ENCODE data around the gene CPD. TPM values are rescaled to one million over a fixed set of nuclear protein-coding genes. Genes with fewer than 3 reads are reported as not detected.
A peak's percentile ranks its signal among the peaks of the same experiment; 100 is the strongest.
"Not testable (repeated sequence)": the region's sequence is repeated elsewhere in the genome, so short reads cannot be mapped to it uniquely, and the experiment has no call there.

The CPD gene
- total RNA-seq, 1 donor from 2014 or later, result 68.9 TPM

DNA sequence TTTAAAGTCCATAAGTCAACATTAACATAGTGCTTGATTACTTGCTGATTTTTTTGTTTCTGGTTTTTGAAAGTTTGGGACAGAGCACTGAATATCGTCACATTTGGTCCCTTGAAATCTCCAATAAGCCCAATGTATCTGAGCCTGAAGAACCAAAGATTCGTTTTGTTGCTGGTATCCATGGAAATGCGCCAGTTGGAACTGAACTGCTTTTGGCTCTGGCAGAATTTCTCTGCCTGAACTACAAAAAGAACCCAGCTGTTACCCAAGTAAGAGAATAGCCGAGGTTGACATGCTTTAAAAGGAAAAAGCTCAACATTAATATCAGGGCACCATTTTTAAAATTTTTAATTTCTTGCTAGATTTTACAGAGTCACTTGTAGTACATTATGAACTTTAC, 70.8 kb downstream of the CPD start:
- TF ChIP-seq, protein P1, sequence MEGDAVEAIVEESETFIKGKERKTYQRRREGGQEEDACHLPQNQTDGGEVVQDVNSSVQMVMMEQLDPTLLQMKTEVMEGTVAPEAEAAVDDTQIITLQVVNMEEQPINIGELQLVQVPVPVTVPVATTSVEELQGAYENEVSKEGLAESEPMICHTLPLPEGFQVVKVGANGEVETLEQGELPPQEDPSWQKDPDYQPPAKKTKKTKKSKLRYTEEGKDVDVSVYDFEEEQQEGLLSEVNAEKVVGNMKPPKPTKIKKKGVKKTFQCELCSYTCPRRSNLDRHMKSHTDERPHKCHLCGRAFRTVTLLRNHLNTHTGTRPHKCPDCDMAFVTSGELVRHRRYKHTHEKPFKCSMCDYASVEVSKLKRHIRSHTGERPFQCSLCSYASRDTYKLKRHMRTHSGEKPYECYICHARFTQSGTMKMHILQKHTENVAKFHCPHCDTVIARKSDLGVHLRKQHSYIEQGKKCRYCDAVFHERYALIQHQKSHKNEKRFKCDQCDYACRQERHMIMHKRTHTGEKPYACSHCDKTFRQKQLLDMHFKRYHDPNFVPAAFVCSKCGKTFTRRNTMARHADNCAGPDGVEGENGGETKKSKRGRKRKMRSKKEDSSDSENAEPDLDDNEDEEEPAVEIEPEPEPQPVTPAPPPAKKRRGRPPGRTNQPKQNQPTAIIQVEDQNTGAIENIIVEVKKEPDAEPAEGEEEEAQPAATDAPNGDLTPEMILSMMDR (IDR thresholded peaks at IDR 0.05), result no peak
- no peak for DNase-seq
- H3K36me3 ChIP-seq, result peaks cover 65% of the 10 kb centered on the region

DNA sequence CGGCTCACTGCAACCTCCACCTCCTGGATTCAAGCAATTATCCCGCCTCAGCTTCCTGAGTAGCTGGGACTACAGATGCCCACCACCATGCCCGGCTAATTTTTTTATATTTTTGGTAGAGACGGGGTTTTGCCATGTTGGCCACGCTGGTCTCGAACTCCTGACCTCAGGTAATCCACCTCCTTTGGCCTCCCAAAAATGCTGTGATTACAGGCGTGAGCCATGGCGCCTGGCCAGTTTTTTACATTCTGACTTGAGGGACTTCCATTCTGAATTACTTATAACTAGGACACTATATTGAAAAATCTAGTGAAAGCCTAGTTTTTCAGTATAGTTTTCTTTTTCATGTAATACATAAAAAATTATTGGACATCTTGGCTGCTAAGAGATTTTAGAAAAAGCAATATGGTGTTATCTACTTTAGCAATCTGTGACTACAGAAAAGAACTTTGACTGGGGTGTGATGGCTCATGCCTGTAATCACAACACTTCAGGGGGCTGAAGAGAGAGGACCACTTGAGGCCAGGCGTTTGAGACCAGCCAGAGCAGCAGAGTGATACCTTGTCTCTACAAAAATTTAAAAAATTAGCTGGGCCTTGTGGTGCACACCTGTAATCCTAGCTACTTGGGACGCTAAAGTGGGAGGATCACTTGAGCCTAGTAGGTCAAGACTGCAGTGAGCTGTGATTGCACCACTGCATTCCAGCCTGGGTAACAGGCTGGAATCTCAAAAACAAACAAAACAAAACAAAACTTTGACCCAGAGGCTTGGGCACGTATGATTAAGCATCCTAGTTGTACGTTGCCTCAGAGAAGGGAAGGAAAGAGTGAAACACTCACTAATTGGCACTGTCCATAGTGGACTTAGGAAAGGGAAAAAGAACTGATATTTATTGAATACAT, 71.6 kb downstream of the CPD start:
- Histone ChIP-seq H3K27ac (no peak overlapping the region), H3K27me3 (ENCODE audit: low read depth) (no peaks in the 10 kb centered on the region), H3K36me3 (peaks cover 66% of the 10 kb centered on the region), H3K4me1 (no peaks in the 10 kb centered on the region), H3K4me3 (no peak overlapping the region), H3K9me3 (no peaks in the 10 kb centered on the region)
- TF ChIP-seq, protein P1 (IDR thresholded peaks at IDR 0.05), result no peak
- no peak for DNase-seq
- ATAC-seq, result peak; percentile 12 to 42
- intact Hi-C loops (cut with DNase I), result no loop called here

More for the DNA sequence above, 70.8 kb downstream of the CPD start:
- Histone ChIP-seq H3K4me1 (no peaks in the 10 kb centered on the region), H3K9me3 (no peaks in the 10 kb centered on the region), H3K27me3 (ENCODE audit: low read depth) (no peaks in the 10 kb centered on the region), H3K27ac (no peak overlapping the region), H3K4me3 (no peak overlapping the region)
- intact Hi-C loops (cut with DNase I), result no loop called here
- ATAC-seq, result no peak

DNA sequence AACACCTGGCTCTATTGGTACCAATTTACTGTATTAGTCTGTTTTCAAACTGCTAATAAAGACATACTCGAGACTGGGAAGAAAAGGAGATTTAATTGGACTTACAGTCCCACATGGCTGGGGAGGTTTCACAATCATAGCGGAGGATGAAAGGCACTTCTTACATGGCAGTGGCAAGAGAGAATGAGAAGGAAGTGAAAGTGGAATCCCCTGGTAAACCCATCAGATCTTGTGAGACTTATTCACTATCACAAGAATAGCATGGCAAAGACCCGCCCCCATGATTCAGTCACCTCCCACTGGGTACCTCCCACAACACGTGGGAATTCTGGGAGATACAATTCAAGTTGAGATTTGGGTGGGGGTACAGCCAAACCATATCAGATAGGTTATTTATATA, 75.9 kb downstream of the CPD start:
- Histone ChIP-seq H3K4me3 (no peak overlapping the region), H3K9me3 (no peaks in the 10 kb centered on the region), H3K4me1 (no peaks in the 10 kb centered on the region), H3K27me3 (ENCODE audit: low read depth) (no peaks in the 10 kb centered on the region), H3K27ac (no peak overlapping the region), H3K36me3 (peaks cover 81% of the 10 kb centered on the region)
- no peak for ATAC-seq
- intact Hi-C loops (cut with DNase I), result no loop called here
- TF ChIP-seq, protein P1 (IDR thresholded peaks at IDR 0.05), result no peak
- DNase-seq, result no peak

DNA sequence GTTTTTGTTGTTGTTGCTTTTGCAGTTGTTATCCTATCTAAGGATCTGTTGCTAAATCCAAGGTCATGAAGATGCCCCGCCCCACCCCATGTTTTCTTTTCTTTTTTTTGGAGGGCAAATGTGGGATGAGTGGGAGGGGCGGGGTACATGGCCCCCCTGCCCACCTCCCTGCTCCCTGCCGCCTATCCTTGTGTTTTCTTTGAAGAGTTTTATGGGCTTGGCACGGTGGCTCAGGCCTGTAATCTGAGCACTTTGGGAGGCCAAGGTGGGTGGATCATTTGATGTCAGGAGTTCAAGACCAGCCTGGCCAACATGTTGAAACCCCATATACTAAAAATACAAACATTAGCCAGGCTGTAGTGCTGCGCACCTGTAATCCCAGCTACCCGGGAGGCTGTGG, 79.6 kb downstream of the CPD start:
- no peak for ATAC-seq
- H3K27me3 ChIP-seq (ENCODE audit: low read depth), result no peaks in the 10 kb centered on the region
- H3K4me1 ChIP-seq, result no peaks in the 10 kb centered on the region
- H3K4me3 ChIP-seq, result no peak overlapping the region
- DNase-seq, result no peak
- H3K36me3 ChIP-seq, result peaks cover 73% of the 10 kb centered on the region
- intact Hi-C loops (cut with DNase I), result no loop called here
- H3K9me3 ChIP-seq, result no peaks in the 10 kb centered on the region
- no peak overlapping the region for H3K27ac ChIP-seq
- TF ChIP-seq, protein P1 (IDR thresholded peaks at IDR 0.05), result no peak

DNA sequence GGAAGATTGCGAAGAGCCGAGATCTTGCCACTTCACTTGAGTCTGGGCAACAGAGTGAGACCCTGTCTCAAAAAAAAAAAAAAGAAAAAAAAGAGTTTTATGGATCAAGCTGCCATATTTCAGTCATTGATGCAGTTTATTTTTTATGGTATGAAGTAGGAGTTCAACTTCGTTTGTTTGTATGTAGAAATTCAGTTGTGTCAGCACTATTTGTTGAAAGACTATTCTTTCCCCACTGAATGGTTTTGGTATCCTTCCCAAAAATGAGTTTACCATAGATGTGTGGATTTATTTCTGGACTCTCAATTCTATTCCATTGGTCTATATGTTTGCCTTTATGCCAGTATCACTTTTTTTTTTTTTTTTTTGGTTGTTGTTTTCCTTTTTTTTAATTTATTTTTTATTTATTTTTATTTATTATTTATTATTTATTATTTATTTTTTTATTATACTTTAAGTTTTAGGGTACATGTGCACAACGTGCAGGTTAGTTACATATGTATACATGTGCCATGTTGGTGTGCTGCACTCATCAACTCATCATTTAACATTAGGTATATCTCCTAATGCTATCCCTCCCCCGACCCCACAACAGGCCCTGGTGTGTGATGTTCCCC, 80.2 kb downstream of the CPD start:
- H3K27me3 ChIP-seq (ENCODE audit: low read depth); H3K9me3 ChIP-seq; DNase-seq; H3K4me3 ChIP-seq; ATAC-seq; H3K27ac ChIP-seq; H3K4me1 ChIP-seq; intact Hi-C loops (cut with DNase I): not testable (repeated sequence)
- peaks cover 73% of the 10 kb centered on the region for H3K36me3 ChIP-seq

DNA sequence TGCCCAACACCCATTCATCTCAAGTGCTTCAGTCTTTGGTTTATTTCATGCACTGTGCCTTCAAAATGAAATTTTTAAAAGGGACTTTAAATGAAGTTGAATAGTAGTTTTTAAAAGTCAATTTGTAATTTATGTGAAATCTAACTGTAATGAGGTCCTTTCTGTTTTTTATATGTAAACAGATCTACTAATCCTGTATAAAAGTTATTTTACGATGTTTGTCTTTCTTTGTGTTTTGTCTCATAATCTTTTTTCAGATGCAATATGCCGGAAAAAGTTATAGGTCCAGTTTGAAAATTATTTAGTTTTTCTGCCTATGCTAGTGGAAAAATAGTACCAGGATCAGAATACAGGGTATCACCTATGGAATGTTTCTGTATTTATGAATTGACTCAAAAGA, 89.7 kb downstream of the CPD start:
- TF ChIP-seq, protein P1 (IDR thresholded peaks at IDR 0.05), result no peak
- H3K9me3 ChIP-seq, result no peaks in the 10 kb centered on the region
- peaks cover 36% of the 10 kb centered on the region for H3K36me3 ChIP-seq
- no peak overlapping the region for H3K4me3 ChIP-seq
- ATAC-seq (no peak), DNase-seq (no peak)
- H3K27ac ChIP-seq, result no peak overlapping the region
- no peaks in the 10 kb centered on the region for H3K27me3 ChIP-seq (ENCODE audit: low read depth)
- intact Hi-C loops (cut with DNase I), result no loop called here
- no peaks in the 10 kb centered on the region for H3K4me1 ChIP-seq
